Right kidney (tissue), 1 donor: Measurements from ENCODE around the gene ZFYVE28.

Experiments used
- DNase-seq: peaks from one replicate; pipeline ENCODE4 v3.0.0-alpha.2; 2016

The ZFYVE28 gene

DNA sequence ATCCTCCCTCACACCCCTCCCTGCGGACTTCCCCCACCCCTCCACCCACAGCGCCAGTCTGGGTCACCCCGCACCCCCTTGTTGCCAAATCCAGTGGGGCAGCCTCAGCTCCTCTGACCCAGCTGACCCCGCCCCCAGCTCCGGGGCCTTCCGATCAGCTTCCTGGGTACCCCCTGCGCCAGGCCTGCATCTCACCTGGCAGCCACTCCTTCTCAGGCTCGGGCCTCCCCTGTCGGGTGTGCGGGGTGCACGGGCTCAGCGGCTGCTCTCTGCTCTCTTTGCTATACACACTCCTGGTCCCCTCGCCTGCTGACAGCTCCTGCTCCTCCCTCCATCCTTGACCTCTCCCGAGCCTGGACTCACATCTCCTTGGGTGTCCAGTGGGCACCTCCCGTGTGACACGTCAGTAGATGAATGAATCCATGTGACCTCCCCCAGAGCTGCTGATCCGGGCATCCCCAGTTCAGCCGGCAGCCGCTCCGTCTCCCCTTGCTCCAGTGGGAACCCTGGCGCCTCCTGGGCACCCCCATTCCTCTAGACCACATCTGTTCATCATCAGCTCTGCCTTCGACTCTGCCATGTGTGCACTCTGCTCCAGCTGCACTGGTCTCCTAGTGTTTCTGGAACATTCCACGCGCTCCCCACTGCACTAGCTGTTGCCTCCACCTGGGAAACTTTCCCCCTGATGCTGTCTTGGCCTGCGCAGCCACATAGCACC, 10.2 kb upstream of the ZFYVE28 start:
- no peak for DNase-seq

DNA sequence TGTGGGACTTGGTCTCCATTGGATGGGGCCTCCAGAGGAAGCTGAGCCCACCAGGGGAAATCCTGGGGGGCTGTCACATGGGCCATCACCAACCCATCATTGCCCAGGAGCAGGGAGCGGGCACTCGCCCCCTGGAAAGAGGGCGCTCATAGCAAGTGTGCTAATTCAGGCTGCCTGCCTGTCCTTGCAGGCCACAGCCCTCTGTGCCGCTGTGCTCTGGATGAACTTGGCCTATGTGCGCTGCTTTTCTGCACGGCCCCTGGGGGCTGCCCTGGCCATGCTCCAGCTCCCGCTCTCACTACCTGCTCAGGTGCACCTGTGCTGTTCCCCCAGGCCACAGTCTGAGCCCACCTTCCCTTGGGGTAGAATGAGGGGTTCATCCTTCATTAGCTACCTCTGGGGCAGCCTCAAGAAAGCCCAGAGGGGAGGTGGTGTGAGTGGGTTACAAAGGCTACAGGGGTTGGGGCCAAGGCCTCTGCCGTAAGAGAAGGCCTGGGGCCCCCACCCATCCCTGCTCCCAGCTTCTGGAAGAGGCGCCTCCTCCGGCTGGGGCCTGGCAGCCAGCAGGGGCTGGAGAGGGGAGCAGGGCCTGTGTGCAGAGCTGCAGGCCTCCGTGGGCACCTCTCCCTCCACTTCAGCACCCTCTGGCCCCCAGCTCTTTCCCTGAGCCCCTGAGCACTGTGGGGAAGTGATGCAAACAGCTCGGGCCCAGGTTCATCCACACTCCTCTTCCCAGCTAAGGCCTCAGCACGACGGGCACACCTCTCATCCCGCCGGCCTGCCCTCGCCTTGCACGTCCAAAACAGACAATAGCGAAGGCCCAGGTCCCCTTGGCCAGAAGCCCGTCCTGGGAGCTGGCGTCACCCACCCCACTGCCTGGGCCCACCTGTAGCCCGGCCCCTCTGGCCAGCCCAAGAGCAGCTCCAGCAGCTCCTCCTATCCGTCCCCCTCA, 9.2 kb upstream of the ZFYVE28 start:
- DNase-seq: no peak

DNA sequence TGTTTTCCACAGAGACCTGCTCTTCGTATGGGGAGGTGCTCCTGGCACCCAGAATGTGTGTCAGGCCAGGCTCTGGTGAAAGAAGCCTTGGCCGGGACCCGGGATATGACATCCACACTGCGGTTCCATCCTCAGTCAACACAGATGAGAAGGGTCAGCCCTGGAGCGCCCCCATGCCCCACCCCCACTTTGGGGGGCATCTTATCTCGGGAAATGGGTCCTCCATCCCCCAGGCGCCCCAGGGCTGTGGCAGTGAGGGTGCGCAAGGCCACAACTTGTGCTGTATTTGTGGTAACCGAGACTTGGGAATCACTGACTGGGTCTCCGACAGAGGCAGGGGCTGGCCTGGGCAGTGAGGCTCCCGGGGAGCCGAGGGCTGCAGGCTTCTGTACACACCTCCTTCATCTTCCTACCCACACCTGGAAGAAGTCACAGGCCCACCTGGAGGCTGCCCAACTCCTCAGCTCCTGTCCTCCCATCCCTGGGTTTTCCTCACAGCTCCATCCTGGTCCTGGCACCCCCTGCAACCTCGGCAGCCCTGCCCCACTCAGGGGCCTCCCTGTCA, 8.3 kb upstream of the ZFYVE28 start:
- DNase-seq: no peak

DNA sequence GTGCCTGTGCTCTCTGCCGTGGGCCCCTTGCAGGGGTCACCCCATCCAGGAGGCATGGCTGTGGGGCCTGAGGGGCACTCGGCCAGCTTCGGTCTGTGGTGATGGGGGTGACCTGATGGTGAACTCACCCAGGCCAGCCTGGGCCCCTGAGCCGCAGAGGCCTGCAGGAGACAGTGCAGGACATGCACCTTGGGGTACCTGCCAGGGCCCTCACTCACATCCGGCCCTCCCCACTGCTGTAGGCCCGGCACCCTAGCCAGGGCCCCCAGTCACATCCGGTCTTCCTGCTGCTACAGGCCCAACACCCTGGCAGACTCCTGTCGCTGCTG, 7.6 kb upstream of the ZFYVE28 start:
- DNase-seq: no peak

DNA sequence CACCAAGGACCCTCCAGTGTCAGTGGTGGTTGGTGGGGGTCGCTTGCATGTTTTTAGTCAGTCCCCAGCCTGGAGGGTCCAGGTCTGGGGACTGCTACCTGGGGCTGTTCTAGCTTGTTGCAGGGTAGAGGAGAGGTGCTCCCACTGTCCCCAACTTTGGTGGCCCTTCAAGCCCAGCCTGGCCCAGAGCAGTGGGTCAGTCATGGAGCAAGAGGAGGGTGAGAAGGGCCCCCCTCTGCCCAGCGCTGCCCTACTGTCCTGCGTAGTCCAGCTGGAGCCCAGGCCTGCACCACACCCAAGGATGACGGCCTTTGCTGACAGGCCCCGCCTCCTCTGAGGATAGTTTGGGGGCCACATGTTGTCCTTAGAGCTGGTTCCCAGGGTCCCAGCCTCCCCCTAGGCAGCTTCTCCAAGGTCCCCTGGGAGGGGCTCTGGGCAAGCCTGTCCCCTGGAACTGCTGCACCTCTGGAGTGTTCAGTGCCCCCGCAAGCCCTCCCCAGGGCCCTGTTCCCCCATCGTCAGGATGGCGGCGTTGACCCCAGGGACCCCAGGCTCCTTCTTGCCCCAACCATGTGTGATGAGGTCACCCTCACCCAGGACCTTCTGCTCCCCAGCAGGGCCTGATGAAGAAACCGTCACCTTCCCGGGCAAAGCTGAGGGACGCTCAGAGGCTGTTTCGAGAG, 7.1 kb upstream of the ZFYVE28 start:
- no peak for DNase-seq

DNA sequence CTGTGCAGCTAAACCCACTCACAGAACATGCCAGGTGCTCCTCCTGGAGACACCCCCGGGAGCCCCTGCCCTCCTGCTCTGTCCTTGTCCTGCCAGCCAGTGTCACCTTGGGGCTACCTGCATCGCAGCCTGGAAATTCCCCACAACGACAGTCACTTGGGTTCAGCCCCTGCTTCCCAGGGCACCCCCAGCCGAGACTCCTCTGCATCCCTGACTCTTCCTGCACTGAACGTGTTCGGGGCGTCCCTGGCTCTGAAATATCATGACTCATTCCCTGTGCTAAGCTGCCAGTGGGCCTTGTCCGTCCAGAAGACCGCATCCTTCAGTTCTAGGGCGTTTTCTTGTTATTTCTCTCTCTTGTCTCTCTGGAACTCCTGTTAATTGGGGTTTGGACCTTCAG, 6.1 kb upstream of the ZFYVE28 start:
- no peak for DNase-seq

DNA sequence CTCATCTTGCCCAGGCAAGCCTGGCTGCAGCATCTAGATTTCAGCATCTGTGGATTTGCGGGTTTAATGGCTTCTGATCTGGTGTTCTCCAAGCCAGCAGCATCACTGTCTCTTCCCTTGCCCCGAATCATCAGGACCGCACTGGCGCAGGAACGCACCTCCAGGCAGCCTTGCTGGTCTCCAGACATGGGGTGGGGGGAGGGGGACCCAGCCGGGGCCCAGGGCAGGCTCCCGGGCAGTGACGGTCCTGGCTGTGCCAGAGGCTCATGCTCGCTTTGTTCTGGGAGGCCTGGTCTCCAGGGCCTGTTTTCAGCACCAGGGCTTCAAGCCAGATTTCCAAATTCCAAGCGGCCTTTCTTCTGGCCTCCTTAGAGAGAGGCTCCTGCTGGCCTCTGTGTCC, 5.2 kb upstream of the ZFYVE28 start:
- DNase-seq: no peak

DNA sequence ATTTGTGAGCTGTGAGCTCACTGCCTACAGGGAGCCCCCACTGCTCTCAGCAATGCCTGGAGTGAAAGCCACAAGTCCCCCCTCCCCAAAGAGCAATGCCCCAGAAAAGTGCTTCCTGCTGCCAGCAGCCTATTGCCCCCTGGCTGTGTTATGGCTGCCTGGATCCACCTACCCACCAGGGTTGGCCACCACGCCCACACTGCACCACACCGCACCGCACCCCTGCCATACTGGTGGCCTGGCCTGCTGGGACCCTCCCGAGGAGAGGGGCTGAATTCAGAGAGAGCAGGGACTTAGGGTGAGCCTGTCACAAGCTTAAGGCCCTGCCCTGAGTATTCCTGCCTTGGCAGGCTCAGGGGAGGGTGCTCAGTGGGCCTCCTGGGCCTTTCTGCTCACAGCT, 4.6 kb upstream of the ZFYVE28 start:
- DNase-seq: no peak

DNA sequence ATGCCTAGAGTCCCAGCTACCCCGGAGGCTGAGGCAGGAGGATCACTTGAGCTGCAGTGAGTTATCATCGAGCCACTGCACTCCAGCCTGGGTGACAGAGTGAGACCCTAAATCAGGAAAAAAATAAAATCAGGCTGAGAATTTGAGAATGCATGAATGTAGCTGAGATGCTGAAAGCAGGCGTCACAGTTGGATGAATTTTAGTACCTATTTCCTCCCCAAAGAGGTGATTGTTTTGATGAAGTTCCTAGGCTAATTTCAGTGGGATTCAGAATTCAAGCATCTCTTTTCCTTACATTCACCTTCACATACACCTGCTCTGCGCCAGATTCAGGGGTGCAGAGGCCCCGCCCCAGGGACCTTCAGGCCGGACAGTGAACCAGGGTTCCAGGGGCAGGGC, 3.5 kb upstream of the ZFYVE28 start:
- no peak for DNase-seq

DNA sequence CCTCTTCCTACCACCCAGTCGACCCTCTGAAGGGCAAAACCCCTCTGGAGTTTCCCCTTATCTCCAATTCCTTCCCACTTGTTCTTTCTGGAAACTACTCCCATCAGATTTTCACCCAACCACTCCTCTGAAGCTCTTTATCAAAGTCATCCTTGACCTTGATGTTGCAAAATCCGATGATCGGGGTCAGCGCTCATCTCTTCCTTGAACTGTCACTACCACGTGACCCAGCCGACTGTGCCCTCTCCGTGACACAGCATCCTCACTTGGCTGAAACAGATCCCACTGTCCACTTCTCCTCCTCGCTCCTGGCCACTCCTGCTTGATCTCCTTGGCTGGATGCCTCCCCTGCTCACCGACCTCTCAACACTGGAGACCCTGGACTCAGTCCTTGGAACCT, 1.4 kb upstream of the ZFYVE28 start:
- no peak for DNase-seq

DNA sequence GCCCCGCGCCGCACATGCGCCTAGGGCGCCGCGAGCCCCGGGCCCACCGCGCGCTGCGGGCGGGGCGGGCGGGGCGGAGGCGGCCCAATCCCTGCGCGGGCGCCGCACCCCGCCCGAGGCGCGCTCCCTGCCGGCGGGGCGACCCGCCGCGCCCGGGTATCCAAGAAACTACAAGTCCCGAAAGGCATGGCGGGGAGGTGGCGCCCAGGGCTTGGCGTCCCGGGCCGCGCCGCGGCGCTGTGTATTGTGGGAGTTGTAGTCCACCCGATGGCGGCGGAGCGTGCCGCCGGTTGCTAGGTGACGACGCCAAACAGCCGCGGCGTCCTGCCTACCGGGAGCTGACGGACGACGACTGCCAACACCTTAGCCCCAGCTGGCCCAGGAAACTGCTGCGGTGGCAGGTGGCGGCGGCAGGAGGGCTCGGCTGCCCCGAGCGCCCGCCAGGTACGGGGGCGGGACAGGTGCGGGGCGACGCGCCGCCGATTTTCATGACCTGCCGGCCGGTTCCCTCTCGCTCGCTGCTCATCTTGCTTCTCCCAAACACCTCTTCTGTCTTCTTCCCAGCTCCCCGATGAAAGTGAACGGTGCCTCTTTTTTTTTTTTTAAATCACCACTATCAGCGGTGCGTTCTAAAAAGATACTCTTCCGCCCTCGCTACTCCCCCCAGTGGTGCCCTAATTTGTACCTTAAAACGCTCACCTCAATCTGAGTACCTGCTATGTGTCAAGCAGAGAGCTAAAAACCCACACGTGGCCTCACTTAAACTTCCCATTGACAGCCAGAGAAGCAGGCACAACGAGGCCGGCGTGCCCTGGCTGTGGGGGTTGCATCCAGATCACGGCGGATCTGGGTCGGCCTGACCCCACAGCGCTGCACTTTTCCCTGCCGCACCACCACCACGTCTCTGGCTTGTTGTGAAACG, 466 bp upstream of the ZFYVE28 start, which contains the start of gene CFAP99:
Gene CFAP99, plus strand, starts transcription at position 306 of the 922 bp plus-strand sequence.
- DNase-seq: peak; percentile 84

DNA sequence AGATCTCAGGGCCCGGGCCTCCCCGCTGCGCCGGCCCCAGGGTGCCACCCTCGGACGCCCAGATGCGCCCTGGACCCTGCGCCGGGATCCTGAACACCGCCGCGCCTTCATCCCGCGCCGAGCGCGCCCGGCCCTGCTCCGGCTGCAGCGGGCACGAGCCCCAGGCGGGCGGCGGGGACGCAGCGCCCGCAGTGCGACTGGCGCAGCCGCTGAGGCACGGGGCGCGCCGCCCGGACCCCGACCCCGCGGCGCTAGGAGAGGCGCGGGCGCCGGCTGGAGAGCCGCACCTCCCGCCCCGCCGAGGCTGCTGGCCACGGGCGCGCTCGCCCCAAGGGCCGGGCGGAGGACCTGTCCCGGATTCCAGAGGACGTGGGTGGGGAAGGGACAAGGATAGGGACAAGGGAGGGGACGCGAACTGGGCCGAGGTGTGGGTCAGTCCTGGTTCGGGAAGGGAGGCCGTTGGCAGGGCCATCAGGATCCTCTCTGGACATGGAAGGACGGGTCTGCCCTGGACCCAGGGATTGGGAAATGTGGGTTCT, 1.1 kb downstream of the ZFYVE28 start:
- peak; percentile 52 for DNase-seq

DNA sequence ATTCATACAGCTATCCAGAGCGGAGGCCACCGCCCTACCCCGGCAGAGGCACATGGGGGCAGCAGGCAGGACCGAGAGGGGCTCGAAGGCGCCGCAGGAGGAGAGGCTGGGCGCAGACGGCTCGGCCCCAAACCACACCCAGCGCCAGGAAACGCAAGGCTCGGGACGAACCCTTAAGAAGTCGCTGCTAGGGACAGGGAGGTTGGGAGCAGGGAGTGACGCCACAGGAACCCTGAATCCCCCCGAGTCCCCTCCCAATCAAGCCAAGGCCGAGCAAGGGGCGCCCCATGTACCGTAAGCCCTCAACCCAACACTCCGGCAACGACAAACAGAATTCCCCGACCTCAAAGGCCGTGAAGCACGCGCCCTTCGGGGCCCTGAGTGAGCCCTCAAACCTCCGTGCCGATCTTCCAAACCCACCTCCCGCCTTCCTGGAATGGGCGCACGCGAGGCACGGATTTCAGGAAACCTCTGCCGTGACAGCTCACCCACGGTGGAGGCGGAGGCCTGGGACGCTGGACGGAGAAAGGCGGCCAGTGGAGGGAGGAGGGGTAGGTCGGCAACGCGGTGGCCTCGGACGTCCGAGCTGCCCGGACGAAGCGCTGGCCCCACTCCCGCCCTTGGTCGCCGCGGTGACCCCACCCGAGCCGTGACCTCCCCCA, 1.8 kb downstream of the ZFYVE28 start:
- peak; percentile 67 for DNase-seq

DNA sequence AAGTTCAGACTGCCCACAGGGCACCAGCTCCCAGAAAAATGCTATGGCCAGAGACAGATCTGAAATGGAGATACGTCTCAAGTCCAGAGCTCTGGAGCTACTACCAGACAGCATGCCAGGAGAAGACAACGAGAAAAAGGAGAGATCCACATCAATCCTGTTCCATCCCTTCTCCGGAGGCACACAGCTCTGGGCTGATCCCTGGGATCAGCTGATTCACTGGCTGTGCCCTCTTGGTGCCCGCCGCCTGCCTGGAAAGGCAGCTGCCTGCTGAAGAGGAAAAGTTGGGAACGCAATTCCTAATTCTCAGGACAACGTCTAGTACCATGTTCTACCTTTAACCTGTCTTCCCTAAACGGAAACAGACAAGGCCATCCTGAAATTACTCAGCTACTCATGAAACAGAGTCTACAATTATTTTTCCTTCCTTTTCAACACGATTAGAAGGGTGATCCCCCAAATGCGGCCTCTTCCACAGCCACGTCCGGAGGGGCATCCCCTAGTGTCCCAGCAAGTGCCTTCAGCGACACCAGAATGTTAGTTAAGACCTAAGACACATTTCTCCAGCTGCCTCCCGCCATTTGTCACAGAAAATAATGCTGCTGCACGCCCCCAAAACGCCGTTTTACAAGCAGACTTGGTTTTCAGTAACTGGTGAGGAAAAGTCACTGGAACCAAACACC, 2.4 kb downstream of the ZFYVE28 start:
- DNase-seq: peak; percentile 40

DNA sequence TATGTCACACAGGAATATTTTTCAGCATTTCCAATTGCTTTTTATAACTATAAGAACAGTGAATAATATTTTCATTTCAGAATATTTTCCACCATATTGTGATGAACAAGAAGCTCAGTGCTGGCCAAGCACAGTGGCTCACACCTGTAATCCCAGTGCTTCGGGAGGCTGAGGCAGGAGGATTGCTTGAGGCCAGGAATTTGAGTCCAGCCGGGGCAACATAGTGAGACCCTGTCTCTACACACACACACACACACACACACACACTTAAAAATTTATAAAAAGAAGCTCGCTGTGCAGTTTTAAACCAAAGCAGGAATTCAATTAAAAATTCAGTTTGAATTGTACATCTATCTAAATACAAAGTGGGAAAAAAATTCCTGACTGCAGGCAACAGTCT, 3.2 kb downstream of the ZFYVE28 start:
- DNase-seq: no peak

DNA sequence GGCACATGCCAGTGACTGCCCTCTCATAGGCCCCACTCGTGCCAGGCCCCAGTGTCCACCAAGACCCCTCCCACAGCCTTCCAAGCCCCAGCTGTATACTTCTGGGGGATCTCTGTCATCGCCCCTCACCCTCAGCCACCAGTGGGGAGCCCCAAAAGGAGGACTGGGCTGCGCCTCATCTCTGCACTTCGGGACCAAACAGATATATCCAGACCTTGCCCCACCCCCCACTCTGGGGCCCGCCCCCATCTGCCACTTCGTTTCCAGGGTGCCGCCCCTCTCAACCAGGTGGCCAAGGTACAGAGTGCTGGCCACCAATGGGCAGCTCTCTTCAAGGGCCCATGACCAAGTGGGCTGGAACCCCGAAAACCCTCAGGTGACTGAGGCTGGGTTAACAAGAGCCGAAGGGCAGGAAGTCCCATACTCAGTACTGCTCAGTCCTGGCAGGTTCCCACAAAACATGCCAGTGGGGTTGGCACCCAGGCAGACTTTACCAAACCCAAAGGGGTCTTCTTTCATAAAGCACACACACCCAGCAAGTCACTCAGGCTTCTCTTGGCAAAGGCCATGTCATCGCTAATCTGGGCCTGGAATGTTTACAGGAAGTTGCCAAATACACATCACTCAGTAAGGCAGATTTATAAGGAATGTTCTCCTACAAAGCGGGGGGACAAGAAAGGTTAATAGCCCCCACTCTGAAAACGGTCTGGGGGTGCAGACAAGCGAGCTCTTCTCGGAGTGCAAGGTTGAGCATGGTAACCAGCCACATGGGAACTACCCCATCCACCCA, 4.4 kb downstream of the ZFYVE28 start:
- no peak for DNase-seq

DNA sequence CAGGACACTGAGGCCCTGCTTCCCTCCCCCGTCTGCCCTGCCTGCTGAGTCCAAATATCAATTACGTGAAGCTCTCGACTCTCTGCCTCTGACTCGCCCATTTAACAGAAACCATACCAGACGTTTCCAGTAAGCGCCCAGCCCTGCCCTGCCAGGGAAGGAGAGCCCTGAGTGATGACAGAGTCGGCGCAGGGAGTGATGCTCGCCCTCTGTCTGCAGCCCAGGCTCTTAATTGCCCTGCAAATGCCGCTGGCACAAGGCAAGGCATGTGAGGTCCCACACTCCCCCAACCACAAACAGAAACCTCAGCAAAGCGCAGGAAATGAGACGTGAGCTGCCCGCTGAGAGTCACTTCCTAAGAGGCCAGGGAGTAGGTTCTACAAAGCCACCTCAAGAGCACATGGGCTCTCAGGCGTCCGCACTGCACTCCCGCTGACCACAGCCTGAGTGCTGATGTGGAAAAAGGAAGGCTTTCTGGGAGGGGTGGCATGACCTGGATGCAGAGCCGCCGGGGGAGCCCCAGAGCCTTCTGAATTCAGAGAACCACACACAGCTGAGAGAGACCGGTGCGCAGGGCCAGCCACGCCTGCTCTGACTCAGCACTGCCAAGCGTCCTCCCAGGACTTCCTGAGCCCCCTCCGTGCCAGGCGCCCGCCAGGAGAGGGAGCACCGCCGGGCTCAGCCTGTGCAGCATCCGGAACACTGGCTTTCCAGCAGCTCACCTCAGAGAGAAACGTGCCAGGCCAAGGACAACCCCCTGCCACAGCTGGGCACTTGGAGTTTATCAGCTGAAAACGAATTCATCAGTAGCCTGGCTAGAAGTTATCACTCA, 5.3 kb downstream of the ZFYVE28 start:
- DNase-seq: peak; percentile 73

DNA sequence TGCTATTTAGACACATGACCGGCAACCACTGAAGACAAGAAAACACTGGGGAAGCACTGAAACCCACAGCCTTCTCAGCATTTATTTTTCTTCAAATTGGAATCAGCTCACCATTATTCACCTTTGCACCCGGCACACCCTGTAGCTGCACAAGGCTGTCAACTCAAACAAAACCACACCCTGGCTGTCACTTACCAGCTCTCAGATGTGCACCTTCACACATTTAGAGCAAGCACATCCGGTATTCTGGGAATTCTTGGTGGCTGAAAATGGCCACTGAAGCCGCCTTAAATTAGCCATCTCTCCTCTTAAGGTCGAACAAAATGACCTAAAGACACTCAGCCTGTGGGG, 5.9 kb downstream of the ZFYVE28 start:
- no peak for DNase-seq
